GM19372 (cell line): ENCODE data around the gene ATG5.
A peak's percentile ranks its signal among the peaks of the same experiment; 100 is the strongest.
"Not testable (repeated sequence)": the region's sequence is repeated elsewhere in the genome, so short reads cannot be mapped to it uniquely, and the experiment has no call there.

Experiments used
- ATAC-seq: cut with Tn5 transposase; IDR thresholded peaks from one replicate; pipeline ENCODE4 v1.9.1; 2021; ENCODE audit warnings: mild to moderate bottlenecking, low read depth, moderate library complexity; ENCODE audit not compliant: unreplicated experiment

The ATG5 gene

DNA sequence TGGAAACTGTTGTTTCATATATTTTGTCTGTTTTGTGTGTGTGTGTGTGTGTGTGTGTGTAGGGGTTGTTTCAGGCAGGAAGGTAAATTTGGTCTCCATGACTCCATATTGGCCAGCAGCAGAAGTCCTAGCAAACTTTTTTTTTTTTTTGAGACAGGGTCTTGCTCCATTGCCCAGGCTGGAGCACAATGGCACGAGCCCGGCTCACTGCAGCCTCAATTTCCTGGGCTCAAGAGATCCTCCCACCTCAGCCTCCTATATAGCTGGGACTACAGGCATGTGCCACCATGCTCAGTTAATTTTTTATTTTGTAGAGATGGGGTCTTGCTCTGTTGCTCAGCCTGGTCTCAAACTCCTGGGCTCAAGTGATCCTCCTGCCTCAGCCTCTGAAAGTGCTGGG, 163.7 kb downstream of the ATG5 start:
- no peak for ATAC-seq

DNA sequence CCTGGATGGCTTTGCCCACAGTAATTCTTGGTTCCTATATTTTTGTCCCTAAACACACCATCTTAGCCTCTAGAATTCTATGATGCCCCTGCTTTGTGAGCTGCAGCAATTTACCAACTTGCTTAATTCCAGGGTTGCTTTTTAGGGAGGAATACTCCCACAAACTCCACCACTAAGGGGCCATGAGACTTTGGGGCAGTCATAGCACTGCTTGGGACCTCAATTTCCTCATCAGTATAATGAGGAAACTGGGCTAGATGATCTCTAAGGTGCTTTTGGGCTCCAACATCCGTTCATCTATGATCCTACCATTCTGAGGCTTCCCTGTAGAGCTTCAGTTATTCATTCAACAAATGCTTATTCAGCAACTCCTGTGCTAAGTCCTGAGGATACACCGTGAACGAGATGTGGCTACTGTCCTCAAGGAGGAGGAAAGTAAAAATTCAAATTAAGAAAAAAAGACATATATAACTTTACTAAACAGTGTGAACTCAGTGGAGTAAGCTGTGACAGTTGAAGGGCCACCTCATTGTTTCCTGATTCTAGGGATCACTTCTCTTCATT, 164.2 kb downstream of the ATG5 start:
- no peak for ATAC-seq

DNA sequence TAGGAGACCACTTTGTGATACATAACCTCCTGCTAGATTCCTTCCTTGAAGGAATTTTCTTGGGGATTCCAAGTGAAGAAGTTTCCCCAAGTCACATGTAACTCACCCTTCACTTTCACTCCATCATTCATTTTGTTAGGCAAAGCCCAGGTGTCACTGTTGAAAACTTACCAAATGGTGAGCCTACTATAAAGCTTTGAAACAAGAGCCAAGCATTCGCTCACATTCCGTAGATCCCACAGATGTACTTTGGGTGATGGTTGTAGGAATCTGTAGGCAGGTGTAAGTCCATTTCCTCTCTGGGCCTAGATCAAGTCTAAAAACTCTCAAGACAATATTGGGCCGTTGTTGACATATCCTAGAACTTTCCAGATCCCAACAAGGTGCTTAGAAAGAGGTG, 165.4 kb downstream of the ATG5 start:
- no peak for ATAC-seq

DNA sequence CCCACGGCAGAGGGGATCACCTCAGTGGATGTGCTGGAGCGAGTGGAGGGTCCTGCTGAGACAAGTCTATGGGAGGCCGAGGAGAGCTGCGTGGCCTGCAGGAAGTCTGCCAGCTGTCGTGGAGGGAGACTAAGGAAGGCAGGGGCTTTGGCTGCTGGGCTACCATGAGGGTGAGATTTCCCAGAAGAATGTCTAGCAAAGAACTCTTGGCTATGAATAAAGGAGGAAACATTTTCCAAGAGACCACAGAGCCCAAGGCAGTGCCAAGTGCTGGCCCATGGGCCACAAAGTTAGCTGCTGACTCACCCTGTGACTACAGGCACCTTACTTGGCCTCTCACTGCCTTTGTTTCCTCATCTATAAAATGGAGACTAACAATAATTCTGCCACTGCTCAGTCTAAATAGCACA, 166.0 kb downstream of the ATG5 start:
- ATAC-seq = no peak

DNA sequence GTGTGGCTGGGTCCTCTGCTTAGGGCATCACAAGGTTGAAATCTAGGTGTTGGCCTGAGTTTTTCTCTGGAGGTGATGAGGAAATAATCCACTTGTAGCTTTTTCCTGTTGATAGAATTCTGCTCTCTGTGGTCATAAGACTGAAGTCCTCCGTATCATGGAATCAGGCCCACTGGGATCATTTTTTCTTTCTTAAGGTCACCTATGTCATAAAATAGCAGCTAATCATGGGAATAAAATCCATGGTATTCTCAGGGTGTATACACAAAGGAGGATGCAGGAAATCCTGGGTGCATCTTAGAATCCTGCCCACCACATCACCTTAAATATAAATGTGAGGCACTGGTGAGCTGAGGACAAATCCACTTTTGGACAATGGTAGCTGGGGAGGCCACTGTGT, 166.7 kb downstream of the ATG5 start:
- no peak for ATAC-seq

DNA sequence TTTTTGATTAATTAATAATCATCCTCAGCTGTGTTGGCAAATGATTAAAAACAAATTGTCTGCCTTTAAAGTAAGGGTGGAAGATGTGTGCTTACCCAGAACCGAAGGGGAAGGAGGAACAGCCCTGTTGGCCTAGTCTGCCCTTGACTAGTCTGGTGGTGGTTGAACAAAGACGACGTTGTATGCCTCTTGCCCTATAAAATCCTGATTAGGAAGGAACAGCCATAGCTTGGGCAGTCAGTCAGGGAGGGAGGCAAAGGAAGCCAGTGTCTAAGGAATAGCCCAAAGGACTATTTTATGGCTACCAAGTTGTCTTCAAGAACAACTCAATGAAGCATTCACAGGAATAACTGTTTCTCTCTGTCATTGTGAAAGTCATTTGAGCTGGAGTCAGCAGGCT, 168.7 kb downstream of the ATG5 start:
- ATAC-seq = no peak

DNA sequence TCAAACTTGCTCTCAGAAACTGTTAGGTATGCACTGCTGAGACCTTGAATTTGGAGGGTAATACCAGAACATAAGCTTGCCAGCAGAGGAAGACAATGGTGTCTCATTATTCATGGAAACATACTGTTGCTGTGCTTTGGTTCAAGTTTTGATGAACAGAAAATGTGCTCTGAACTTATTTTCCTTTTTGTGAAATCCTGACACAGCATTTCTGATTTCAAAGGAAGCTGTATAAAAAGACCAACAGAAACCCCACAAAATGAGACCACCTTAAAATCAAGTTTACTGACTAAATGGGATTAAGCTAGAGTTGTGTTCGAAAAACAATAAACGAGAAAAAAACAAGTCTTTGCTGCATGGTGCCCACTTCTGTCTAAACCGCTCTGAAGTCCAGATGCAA, 169.1 kb downstream of the ATG5 start:
- no peak for ATAC-seq

DNA sequence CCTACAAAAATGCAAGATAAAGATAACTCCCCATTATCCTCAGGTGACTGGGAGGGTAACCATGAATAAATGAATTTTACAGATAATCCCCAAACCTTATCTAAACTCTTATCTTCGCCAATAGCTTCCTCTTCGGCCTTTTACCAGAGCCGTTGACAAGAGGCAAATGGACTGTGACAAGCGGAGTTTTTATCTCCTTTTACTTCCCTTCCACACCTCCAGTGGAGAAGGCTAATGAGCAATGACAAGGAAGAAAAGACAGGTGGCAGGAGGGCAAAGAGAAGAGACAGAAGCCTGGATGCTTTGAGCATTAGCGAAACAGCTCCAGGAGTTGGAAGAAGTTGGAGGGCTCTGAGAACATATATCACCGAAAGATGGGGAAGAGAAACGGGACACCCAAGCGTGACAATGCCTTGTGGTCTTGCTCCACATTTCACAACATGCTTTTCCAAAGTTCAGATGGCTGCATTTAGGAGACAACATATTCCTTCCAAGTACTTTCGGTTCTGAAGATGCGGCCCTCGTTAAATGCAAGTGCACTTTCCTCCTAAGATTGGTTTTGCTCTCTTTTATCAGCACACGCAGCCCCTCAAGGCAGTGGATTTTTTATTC, 170.2 kb downstream of the ATG5 start:
- ATAC-seq = no peak

DNA sequence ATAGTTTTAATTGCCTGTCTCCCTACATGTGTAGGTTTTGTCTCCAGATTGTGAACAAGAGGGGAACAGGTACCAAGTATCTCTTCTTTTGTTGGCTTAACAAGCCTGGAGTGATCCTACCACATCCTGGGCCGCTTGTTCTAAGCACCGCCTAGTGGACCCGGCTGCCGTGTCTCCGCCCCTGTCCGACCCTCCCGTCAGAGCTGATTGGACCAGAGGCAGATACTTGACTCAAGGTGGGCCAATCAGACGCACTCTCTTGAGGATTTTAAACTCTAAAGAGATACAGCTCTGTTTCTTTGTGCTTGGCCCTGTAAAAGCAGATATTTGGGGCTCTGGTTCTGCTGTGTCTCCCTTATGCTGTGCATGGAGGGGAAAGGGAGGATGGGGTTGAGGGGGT, 171.2 kb downstream of the ATG5 start:
- no peak for ATAC-seq

DNA sequence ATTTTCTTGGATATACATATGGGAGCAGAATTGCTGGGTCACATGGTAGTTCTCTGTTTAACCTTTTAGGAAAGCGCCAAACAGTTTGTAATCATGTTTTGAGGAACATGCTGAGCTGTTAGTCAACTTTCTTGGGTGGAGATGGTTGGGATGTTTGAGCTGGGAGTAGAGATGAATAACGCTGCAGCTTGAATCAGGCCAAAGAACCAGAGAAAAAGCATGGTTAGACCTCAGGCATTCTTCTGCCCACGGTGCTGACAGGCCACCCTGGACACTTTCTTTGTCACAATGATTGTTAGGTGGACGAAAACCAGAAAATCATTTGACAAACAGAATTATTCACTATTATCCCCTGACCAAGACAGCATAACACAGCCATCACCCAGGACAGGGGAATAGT, 172.6 kb downstream of the ATG5 start:
- ATAC-seq = no peak

DNA sequence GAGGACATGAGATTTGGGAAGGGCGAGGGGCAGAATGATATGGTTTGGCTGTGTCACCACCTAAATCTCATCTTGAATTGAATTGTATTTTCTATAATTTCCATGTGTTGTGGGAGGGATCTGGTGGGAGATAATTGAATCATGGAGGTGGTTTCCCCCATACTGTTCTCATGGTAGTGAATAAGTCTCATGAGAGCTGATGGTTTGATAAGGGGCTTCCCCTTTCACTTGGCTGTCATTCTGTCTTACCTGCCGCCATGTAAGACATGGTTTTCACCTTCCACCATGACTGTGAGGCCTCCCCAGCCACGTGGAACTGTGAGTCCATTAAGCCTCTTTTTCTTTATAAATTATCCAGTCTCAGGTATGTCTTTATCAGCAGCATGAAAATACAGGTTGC, 173.1 kb downstream of the ATG5 start:
- not testable (repeated sequence) for ATAC-seq

DNA sequence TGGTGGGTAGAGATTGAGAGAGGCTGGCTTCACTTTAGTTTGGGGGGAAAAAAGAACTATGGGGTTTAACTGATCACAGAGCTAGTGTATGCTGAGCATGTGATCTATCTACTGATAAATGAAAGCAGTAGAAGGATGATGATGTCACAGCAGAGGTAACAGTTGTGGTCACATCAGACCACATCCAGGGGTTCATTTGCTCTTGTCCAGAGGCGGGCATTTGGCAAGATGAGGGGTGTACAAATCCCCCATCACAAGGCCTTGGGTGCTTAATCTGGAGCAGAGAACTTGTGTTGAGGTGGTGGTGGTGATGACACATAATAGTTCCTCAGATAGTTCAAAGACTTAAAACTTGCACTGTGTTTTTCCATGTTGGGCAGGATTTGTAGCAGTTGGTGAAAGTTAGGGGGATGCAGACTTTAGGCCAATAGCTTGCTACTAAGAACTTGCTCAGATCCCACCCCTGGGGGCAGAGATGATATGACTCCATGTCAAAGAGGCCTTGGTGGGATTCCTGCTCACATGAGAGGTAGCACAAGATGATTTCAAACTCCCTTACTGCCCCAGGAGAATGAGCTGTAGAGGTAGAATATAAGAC, 176.0 kb downstream of the ATG5 start:
- ATAC-seq = no peak

DNA sequence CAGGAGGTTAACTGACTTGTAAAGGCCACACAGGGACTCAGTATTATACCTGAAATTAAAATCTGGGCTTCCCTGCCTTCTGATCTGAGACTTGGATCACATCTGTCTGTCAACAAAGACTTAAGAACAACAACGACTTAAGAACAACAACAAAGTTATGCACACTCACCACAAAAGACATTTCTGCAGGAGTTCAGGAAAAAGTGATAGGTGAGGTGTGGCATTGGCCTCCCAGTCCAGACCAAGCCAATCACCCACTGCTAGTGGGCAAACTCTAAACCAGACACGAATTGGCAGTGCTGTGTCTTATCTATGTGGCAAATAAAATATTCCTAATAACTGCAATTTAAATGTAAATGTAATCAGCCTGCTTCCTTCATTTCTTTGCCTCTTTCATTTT, 178.1 kb downstream of the ATG5 start:
- ATAC-seq = no peak

DNA sequence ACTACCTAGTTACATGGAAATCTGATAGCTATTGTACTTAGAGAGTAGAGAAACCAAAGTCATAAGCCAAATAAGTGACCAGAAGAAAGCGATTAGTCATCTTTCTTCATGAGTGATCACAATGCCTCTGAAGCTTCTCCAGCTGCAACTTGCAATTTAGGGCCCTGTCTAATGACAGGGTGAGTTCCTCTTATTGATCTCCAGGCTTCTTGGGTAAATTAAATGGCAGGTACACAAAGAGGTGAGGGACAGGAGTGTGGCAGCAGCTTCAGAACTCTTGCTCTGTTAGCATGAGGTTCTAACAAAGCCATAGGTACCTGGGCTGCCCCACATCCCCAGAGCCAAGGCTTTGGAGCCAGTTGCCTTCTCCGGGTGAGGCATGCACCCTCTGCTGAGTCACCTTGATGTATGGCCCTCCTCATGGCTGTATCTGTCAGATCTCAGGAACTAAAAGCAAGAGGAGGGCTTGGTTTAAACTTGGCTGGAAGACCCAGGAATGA, 178.7 kb downstream of the ATG5 start:
- ATAC-seq = no peak

DNA sequence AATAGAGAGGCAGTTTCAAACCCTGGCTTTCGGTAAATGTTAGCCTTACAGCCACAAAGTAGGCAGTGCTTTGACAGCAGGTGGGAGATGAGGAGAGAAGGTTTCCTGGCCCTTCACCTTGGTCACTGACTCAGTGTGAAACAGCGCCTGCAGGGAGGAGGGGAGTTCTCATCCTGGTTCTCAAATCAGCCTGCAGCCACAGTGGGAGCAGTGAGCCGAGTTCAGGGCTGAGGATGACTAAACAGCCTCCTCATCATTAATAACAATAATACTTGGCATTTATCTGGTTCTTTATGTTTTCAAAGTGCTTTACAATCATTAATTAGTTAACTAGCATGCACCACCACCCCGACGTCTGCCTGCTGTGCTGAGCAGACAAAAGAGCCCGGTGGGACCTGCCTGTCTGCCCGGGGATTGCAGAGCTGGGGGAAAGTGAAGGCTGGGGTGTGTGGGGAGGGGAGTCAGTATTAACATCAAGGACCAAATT, 179.8 kb downstream of the ATG5 start:
- ATAC-seq = no peak

DNA sequence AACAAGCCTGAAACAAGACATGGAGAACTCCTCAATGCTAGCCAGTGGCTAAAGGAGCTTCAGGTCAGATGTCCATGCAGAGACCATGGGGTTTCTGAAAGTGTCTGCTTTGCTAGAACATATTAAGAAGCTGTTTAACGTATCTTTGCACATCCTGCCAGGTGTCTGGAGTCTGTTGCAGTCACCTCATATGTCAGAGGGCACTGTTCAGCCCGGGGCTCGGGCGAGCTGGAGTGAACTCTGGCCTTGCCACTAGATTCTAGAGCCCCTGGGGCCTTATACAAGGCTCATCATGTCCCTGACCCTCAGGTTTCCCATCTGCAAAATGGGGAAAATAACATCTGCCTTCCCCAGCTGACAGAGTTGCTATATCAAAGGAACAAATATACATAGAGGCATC, 180.4 kb downstream of the ATG5 start:
- ATAC-seq = no peak

DNA sequence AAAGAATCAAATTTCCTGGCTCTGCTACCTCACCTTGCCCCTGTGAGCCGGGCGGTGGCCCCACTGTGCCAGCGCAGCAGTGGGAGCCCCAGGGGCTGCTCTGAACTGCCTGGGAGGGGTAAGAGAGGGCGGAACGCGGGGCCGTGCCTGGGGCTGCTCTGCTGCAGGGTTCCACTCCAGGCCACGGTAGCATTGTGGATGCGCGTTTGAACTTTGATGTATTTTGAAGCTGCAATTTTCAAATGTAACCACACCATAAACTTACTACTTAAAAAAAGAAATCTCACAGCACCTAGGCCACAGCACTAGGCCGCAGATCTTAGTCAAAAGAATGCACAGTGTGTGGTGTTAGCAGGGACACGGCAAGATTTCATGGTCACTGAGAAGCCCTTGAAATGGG, 181.9 kb downstream of the ATG5 start:
- ATAC-seq = no peak

DNA sequence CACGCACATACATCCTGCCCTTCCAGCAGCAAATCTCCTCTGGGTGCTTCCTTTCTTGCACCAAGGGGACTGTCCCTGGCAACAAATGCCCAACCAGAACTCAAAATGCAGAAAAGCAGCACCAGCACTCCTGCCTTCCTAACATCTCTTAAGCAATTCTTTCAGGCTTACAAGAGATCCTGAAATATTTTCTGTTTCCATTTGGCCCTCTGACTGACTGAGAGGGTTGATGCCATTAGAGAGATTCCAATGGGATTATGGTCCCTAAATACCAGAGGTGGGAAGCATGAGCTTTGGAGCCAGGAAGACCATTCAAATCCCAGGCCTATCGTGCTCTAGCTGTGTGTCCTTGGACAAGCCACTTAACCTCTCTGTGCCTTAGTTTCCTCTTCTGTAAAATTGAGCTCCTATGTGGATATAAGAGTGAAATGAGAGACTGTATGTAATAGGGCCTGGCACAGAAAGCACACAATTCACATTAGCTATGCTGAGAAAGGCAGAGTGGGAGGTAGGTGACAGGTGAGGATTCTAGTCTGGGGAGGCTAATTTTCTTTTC, 182.6 kb downstream of the ATG5 start:
- ATAC-seq = no peak

DNA sequence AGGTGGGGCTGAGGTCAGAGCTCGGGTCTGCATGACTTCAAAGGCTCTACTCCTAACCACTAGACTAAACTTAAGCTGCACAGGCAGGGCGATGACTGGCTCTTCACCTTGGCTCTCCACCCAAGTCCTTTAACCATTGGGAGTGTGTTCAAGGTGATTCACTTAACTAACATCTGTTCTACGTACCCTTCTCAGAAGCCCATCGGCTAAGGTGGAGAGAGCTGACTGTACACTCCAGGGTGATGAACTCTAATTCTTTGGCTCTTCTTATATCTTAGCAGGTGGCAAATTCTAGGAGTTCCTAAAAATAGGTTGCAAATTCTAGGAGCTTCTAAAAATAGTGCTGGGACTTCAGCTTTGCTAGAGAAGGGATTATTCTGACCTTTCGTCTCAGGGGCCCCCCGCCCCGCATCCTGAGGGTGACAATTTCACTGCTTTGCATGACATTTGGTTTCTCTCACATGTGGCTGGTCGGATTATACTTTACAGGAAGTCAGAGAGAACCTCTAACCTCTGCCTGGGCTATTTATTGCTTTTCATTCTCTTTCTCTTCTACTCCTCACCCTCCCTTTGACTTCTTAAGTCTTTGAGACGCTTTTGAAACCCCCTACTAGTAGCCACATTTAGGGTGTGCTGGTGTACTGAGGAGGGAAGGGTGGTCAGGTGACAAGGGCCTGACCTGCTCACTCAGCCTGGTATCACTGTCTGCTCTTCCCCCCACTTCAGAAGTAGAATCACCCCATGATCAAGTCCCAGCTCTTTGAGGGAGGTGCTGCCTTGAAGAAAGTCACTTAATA, 183.9 kb downstream of the ATG5 start:
- ATAC-seq = peak; percentile 78

DNA sequence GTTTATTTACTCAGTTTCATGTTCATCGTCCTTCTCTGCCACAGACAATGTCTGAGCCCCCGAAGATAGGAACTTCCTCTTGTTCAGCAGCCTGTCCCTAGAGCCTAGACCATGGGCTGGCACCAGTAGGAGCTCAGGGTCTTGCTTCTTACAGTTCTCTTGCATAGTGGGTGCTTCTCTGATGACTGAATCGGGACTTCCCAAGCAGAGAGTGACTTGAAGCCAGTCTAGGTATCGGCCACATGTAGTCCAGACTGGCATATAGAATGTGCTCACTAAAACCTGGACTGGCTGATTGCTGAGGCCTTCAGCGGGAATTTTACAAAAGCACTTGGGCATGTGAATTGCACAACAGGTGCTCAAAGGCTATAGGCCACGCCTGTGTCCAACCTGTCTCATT, 187.4 kb downstream of the ATG5 start:
- no peak for ATAC-seq

DNA sequence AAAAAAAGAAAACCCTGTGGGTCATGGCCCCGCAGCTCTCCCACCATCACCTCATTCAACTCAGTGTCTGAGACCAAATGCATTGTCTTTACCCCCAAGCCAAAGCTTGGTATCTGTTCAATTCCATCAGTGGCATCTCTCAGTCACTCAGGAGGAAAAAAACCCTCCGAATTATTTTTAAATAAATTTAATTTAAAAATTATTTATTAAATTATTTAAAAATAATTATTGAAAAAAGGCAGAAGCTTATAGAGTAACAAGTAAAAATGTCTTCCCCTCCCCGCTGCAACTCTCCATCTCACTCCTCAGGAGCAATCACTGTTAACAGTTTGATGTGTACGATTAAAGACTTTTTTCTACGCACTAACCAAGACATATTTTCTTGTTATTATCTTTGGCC, 188.7 kb downstream of the ATG5 start:
- no peak for ATAC-seq
